HG03457 (cell line): ENCODE results near the gene NOS1AP.
"Not testable (repeated sequence)": the region's sequence is repeated elsewhere in the genome, so short reads cannot be mapped to it uniquely, and the experiment has no call there.

ENCODE experiments used
- ATAC-seq: cut with Tn5 transposase; IDR thresholded peaks from one replicate; pipeline ENCODE4 v1.9.1; 2021; ENCODE audit warnings: moderate number of reproducible peaks; ENCODE audit not compliant: unreplicated experiment

The NOS1AP gene

GRCh38 chr1:162321809-162322422 lies 252.4 kb downstream of the NOS1AP start:
- ATAC-seq = no peak

- ATAC-seq = no peak
Observed at GRCh38 chr1:162323023-162323422, 253.5 kb downstream of the NOS1AP start.

- no peak for ATAC-seq
Observed at GRCh38 chr1:162324396-162324795, 254.9 kb downstream of the NOS1AP start.

GRCh38 chr1:162326559-162326958 lies 257.1 kb downstream of the NOS1AP start:
- no peak for ATAC-seq

GRCh38 chr1:162327144-162327787 lies 257.8 kb downstream of the NOS1AP start:
- ATAC-seq = no peak

GRCh38 chr1:162327788-162328165 lies 258.3 kb downstream of the NOS1AP start:
- no peak for ATAC-seq

GRCh38 chr1:162328512-162328911 lies 259.0 kb downstream of the NOS1AP start:
- ATAC-seq = no peak

- ATAC-seq = no peak
Observed at GRCh38 chr1:162329826-162330225, 260.3 kb downstream of the NOS1AP start.

GRCh38 chr1:162333991-162334390 lies 264.5 kb downstream of the NOS1AP start:
- no peak for ATAC-seq

- no peak for ATAC-seq
Observed at GRCh38 chr1:162335126-162335525, 265.6 kb downstream of the NOS1AP start.

GRCh38 chr1:162336621-162337285 lies 267.3 kb downstream of the NOS1AP start:
- ATAC-seq = no peak

GRCh38 chr1:162342452-162342983 lies 273.0 kb downstream of the NOS1AP start:
- ATAC-seq = no peak

- no peak for ATAC-seq
Observed at GRCh38 chr1:162343470-162343869, 274.0 kb downstream of the NOS1AP start.

- no peak for ATAC-seq
Observed at GRCh38 chr1:162347281-162347680, 277.8 kb downstream of the NOS1AP start.

GRCh38 chr1:162349635-162350330 lies 280.3 kb downstream of the NOS1AP start:
- ATAC-seq = no peak

GRCh38 chr1:162351246-162351842 lies 281.9 kb downstream of the NOS1AP start:
- no peak for ATAC-seq

- ATAC-seq = not testable (repeated sequence)
Observed at GRCh38 chr1:162351874-162352273, 282.4 kb downstream of the NOS1AP start.

GRCh38 chr1:162353078-162353477 lies 283.6 kb downstream of the NOS1AP start:
- ATAC-seq = no peak

- no peak for ATAC-seq
Observed at GRCh38 chr1:162353702-162354101, 284.2 kb downstream of the NOS1AP start.

GRCh38 chr1:162357681-162358266 lies 288.3 kb downstream of the NOS1AP start:
- no peak for ATAC-seq

- ATAC-seq = no peak
Observed at GRCh38 chr1:162358928-162359327, 289.4 kb downstream of the NOS1AP start.
